Measurements from ENCODE around the gene MCRIP2. TPM values are rescaled to one million over a fixed set of nuclear protein-coding genes. Genes with fewer than 3 reads are reported as not detected.

Gene MCRIP2
- total and polyA plus RNA-seq, 2 experiments from 2014 or later: 64.3 to 67.7 TPM

- Histone ChIP-seq H4K20me1 (replicated peaks; ENCODE audit: insufficient read depth) (0 out of 2 replicates have a peak, but pooled peaks cover 1% of the 10 kb centered on the region), H3K27me3 (ENCODE audit: insufficient read depth) (peaks cover 19% of the 10 kb centered on the region), H3K27ac (ENCODE audit: low read depth) (no peak overlapping the region), H3F3A (replicated peaks; ENCODE audit: low read depth) (peaks cover 10% of the 10 kb centered on the region; the same call in 1 of the 2 replicates), H3K4me2 (no peak overlapping the region), H3K4me3 (no peak overlapping the region), H2AFZ (no peak overlapping the region), H3K4me1 (ENCODE audit: insufficient read depth) (peaks cover 5% of the 10 kb centered on the region; the same call in 1 of the 2 replicates), H3K36me3 (ENCODE audit: insufficient read depth) (no peaks in the 10 kb centered on the region; the same call in 1 of the 2 replicates), H3K9me2 (ENCODE audit: insufficient read depth) (no peaks in the 10 kb centered on the region), H3K79me2 (replicated peaks; ENCODE audit: insufficient read depth) (no peaks in the 10 kb centered on the region; the same call in 1 of the 2 replicates)
- peaks cover 2% of the 10 kb centered on the region; the same call in 2 of the 3 replicates for H3K4me1 Mint-ChIP-seq
- ATAC-seq (no peak), DNase-seq (ENCODE audit: low spot score) (no peak)
- peaks cover 20% of the 10 kb centered on the region for H3K27me3 Mint-ChIP-seq (ENCODE audit: insufficient read depth, low read depth, poor library complexity)
- no peaks in the 10 kb centered on the region; the same call in 1 of the 3 replicates for H3K9me3 Mint-ChIP-seq
- no peak overlapping the region for H3K27ac Mint-ChIP-seq
- no peak overlapping the region for H3K4me3 Mint-ChIP-seq
- TF ChIP-seq EZH2phosphoT487 (IDR thresholded peaks at IDR 0.05; ENCODE audit: unreplicated experiment) (no peak), JUNB (IDR thresholded peaks at IDR 0.05; ENCODE audit: unreplicated experiment) (no peak), CREB1 (CRISPR knock-in tag; IDR thresholded peaks at IDR 0.05; ENCODE audit: low read depth) (no peak), ZNF331 (CRISPR knock-in tag; IDR thresholded peaks at IDR 0.05; ENCODE audit: low read depth) (no peak), POLR2AphosphoS5 (IDR thresholded peaks at IDR 0.05; ENCODE audit: low read depth) (no peak), STAT1 (IDR thresholded peaks at IDR 0.05; ENCODE audit: unreplicated experiment) (no peak), REST (IDR thresholded peaks at IDR 0.05; ENCODE audit: unreplicated experiment) (no peak), EZH2 (IDR thresholded peaks at IDR 0.05; ENCODE audit: low read depth, unreplicated experiment) (no peak), CTCF (conservative IDR thresholded peaks at IDR 0.05; ENCODE audit: low read depth in 2 of 2) (no peak)
- TF ChIP-seq, protein P1, sequence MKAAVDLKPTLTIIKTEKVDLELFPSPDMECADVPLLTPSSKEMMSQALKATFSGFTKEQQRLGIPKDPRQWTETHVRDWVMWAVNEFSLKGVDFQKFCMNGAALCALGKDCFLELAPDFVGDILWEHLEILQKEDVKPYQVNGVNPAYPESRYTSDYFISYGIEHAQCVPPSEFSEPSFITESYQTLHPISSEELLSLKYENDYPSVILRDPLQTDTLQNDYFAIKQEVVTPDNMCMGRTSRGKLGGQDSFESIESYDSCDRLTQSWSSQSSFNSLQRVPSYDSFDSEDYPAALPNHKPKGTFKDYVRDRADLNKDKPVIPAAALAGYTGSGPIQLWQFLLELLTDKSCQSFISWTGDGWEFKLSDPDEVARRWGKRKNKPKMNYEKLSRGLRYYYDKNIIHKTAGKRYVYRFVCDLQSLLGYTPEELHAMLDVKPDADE (IDR thresholded peaks at IDR 0.05): no peak
- H3K36me3 Mint-ChIP-seq (ENCODE audit: low read depth): peaks cover 18% of the 10 kb centered on the region
These were observed 45.9 kb downstream of the MCRIP2 start for GRCh38 chr16:687499-687898.

All from GM23338 (cell line).